ENCODE results near the gene LSR.

Gene LSR

DNA sequence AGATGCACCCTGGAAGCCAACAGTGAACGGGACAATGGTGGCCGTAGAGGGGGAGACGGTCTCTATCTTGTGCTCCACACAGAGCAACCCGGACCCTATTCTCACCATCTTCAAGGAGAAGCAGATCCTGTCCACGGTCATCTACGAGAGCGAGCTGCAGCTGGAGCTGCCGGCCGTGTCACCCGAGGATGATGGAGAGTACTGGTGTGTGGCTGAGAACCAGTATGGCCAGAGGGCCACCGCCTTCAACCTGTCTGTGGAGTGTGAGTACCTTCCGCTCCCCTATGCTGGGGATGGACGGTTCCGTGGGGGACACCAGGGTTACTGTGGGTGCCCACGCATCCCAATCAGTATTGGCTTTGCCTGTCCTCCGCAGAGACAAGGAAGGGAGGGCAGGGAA lies 53.6 kb downstream of the LSR start:
- DNase-seq (ENCODE audit: low read depth, low spot score), result no peak

DNA sequence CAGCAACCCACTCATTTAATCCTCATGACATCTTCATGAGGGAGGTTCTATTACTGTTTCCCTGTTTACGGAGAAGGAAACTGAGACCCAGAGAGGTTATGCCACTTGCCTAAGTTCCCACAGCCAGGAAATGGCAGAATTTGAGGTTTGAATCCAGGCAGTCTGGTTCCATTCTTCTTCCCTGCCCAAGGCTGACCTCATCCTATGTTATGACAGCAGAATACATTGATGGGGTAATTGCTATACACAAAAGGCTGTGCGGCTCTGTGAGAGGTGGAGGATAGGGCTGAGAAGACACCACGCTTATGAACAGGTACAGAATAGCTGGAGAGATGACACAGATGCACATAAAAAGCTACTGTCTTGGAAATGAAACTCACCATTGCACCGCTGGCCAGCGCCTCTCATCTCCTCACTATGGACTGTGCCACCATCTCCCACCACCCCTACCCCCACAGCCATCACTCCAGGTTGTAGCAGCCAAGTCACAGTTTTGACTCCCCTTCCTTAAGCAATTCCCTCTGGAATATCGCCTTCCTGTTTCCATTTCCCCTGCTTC lies 54.6 kb downstream of the LSR start:
- no peak for DNase-seq (ENCODE audit: low read depth, low spot score)

DNA sequence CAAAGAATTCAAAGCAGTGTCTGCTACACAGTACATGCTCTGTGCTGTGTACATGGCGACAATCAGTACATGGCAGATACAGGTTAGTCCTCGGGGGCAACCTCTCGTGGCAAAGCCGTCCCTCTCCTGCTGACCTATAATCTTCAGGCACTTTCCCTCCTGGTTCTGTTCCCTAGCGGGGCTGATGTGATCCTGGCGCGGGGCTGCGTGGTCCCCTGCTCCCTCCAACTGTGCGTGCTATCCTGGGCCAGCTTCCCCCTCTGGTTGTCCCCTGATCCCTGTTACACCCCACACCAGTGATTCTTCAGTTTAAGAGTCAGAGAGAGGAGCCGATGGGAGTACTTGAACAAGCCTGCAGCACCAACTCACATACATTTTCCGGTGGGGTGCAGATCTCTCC lies 55.2 kb downstream of the LSR start:
- DNase-seq (ENCODE audit: low read depth, low spot score), result no peak

DNA sequence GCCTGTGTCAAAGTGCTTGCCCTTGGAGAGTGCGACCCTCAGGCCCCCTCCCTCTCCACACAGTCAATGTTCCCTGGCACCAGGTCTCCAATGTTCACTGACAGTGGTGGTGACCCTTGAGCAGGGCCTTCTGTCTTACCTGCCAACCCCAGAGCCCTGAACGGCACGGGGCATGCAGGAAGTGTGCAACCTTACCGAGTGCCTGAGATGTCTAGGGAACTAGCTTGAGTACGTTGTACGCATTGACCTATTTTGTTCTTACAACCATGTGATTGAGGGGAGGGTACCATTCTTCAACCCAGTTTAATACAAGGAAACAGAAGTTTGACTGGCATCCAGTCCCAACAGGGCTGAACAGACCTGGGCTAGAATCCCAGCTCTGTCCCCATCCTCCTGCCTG lies 56.4 kb downstream of the LSR start:
- DNase-seq (ENCODE audit: low read depth, low spot score), result no peak

DNA sequence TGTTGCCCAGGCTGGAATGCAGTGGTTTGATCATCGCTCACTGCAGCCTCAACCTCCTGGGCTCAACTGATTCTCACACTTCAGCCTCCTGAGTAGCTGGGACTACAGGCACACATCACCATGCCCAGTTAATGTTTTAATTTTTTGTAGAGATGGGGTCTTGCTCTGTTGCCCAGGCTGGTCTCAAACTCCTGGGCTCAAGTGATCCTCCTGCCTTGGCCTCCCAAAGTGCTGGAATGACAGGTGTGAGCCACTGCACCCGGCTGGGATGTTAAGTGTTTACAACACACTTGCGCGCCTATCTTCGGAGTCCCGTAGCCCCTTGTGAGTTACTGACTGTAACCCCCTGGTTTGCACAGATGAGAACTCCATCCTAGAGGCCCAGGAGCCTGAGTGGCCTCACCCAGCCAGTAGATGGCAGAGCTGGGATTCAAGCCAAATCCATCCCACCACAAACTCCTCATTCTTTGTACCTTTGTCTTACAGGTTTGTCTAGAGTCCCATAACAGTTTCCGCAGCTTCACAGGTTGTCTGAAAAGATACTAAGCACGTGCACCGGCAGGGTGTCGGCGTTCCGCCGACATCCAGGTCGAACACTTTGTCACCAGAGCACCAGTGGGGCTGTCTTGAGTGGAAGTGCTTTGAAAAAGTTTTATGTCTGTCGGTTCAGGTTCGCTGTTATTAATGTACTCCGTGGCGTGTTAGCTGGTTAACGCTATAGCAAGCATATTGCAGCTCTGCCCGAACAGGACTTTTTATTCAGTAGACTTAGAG lies 57.9 kb downstream of the LSR start:
- no peak for DNase-seq (ENCODE audit: low read depth, low spot score)

DNA sequence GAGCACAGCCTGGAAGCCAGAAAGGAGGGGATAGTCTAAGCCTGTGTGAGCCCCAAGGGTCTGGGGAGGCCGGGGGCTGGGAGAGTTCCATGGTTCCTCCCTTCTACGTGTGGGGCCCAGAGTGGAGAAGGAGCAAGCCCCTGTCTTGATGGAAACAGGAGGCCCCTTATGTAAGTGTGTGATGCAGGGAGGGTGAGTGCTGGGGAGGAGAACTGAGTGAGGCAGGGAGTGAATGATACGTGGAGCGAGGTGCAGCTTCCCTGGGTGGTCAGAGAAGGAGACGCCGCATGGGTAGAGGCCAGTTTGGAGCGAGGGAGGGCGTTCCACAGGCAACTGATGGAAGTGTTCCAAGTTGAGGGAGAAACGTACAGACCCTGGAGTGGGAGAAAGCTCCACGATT lies 59.1 kb downstream of the LSR start:
- DNase-seq (ENCODE audit: low read depth, low spot score), result no peak

DNA sequence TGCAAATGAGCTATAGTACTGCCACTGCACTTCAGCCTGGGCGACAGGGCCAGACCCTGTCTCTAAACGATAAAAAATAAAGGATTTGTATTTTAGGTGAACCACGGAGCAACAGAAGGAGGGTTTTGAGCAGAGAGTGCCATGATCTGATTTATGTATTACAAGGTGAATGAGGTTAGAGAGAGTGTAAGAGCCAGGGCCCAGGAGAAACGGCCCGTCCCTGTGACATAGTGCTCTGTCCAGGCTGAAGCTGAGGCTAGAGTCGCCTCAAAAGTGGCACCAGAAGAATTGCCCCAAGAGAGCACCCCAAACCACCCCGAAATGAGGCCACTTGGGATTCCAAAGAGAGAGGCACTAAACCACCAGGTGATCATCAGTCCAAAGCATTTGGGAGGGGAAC lies 60.1 kb downstream of the LSR start:
- DNase-seq (ENCODE audit: low read depth, low spot score), result no peak

DNA sequence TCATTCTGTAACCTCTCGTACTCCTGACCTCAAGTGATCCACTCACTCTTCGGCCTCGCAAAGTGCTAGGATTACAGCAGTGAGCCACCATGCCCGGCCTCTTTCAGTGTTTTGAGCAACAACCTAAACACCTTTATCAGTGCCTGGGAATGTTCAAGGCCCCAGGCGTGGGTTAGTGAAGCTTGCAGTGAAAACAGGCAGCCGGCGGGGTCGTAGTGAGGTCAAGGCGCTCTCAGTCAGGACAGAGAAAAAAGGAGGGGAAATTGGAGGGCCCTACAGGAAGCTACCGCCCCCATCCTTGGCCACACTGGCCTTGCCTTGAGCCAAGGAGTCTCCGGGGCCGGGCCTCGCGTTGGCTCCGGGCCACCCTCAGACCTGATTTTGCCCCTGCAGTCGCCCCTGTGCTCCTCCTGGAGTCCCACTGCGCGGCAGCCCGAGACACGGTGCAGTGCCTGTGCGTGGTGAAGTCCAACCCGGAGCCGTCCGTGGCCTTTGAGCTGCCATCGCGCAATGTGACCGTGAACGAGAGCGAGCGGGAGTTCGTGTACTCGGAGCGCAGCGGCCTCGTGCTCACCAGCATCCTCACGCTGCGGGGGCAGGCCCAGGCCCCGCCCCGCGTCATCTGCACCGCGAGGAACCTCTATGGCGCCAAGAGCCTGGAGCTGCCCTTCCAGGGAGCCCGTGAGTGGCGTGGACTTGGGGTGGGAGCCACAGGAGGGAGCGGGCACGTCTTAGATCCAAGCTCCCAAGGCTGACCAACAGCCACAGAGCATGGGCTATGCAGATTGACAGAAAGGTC lies 60.9 kb downstream of the LSR start:
- no peak for DNase-seq (ENCODE audit: low read depth, low spot score)

DNA sequence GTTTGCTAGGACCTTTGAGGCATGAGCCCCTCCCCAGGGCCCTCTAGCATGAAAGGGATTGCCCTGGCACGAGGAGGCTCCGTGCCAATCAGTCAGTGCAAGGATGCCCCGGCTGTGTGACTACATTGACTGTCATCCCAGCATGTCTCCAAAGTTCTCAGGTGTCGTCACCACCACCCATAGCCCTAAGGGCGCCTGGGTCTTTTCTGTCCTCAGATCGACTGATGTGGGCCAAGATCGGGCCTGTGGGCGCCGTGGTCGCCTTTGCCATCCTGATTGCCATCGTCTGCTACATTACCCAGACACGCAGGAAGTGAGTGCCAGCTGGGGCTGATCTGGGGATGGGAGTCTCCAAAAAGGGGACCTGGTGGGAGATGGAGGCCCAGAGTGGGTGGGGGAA lies 61.5 kb downstream of the LSR start:
- no peak for DNase-seq (ENCODE audit: low read depth, low spot score)

DNA sequence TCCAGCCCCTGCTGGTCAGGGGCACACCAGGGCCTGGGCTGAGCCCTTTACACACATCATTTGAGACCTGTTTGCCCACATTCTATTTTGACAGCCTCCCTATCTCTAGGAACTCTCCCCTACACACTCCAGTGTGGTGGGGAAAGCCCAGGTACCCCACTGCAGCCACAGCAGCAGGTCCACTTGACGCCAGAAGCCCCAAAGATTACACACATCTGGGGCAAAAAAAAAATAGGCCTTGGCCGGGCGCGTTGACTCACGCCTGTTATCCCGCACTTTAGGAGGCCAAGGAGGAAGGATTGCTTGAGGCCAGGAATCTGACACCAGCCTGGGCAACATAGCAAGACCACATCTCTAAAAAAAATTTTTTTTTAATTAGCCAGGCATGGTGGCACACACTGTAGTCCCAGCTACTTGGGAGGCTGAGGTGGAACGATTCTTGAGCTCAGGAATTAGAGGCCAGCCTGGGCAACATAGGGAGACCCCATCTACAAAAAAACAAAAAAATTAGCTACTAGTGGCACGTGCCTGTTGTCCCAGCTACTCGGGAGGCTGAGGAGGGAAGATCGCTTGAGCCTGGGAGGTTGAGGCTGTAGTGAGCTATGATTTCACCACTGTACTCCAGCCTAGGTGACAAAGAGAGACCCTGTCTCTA lies 62.1 kb downstream of the LSR start:
- no peak for DNase-seq (ENCODE audit: low read depth, low spot score)

DNA sequence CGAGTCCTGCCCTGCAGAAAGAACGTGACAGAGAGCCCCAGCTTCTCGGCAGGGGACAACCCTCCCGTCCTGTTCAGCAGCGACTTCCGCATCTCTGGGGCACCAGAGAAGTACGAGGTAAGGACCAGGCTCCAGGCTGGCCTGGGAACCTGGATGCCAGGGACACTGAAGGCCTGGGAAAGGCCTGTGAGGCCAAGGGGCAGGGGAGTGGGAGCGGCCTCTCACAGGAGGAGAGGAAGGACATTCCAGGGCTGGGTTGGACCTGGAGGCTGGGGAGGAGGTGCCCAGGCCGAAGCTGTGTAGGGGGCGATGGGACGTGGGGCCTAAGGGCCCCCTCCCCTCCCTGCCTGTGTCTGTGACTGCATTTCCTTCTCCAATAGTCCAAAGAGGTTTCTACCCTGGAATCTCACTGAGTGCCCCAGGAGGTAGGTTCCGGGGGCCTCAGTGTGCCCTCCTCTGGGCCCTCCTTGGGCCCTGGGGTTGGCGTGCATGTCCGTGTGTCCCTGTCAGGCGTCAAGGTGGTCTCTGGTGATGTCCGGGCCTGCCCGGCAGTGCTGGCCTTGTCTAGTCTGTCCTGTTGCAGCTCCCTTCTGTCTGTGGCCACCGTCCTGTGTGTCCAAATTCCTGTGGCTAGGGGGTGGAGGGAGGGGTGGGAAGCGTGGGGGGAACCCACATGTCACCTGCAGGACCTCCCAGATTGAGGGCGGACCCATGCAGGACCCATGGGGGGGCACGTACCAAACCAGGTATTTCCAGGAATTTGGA lies 63.3 kb downstream of the LSR start:
- no peak for DNase-seq (ENCODE audit: low read depth, low spot score)

DNA sequence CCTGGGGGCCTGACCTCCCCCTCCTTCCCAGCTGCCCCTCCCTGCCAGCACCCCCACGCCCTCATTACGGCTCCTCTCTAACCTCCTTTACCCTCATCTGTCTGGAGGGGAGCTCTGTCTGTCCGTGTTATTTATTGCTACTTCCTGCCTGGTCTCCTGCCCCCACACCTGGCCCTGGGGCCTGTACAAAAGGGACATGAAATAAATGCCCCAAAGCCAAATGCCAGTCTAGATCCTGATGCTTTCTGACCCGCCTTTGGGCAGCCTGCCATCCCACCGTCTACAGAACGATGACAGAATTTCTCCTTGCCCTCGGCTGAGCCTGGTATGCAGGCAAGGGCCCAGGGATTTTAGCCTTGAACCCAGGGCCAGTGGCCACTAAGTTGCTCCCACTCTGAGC lies 64.8 kb downstream of the LSR start:
- no peak for DNase-seq (ENCODE audit: low read depth, low spot score)

DNA sequence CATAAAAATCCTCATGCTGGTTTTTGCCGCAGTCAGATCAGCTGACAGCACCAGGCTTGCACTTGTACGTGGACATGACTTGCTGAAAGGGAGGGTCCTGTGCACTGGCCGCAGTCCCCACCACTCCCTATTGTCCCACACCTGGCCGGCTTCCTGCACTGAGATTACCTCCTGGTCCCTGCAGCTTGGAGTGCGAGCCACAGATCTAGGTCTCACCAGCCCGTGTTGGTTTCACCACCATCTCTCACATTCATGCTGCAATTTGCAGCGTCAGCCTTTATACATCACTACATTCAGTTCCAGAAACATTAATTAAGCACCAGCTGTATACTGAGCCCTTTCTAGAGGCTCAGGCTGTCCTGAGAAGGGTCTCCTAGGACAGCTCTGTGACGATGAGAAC lies 65.2 kb downstream of the LSR start:
- DNase-seq (ENCODE audit: low read depth, low spot score), result no peak

DNA sequence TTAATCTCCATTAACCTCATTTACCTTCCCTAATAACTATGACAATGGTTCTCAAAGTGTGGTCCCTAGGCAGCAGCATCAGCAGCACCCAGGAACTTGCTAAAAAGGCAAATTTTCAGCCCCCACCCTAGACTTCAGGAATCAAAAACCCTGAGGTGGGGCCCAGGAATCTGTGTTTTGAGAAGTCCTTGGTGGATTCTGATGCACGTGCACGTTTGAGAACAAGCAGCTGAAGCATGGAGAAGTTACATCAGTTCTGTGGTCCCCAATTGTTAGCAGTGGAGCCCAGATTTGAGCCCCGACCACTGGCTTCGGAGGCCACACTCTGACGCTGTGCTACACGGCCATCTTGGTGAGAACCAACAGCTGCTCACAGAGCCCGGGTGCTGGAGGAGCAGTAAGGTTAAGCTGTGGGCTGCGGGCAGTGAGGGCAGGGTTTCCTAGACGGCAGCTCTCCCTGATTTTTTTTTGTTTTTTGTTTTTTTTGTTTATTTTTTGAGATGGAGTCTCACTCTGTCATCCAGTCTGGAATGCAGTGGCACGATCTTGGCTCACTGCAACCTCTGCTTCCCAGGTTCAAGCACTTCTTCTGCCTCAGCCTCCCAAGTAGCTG lies 66.2 kb downstream of the LSR start:
- no peak for DNase-seq (ENCODE audit: low read depth, low spot score)

DNA sequence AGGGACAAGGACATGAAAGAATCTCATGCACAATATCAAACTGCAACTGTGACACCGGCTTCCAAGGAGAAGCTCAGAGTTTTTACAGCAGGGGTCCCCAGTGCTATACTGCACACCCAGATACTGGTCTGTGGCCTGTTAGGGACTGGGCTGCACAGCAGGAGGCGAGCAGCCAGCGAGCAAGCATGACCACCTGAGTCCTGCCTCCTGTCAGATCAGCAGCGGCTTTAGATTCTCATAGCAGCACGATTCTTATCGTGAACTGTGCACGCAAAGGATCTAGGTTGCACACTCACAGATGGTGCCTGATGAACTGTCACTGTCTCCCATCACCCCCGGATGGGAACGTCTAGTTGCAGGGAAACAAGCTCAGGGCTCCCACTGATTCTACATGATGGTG lies 67.1 kb downstream of the LSR start:
- no peak for DNase-seq (ENCODE audit: low read depth, low spot score)

DNA sequence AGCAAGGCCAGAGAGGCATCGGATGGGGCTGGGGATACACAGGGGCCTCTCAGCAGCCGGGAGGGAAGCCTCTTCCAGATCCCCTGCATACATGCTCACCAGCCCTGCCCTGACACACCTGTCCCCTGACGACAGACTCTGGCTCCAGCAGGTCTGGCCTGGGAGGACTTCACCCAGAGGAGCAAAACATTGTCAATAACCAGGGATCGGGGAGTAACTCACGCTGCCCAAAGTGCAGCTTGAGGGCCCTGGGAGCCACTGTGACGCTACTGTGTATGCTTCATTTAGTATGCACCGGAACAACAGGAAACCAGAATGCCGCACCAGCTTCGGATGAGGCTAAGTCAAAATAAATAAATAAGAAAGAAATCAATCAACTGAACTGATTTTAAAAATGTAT lies 67.8 kb downstream of the LSR start:
- no peak for DNase-seq (ENCODE audit: low read depth, low spot score)

Measured in activated naive CD8-positive, alpha-beta T cell treated with anti-CD3 and anti-CD28 coated beads, Interleukin-2, amount 50 U/mL, for 16 hours (primary cell).